ENCODE data around the gene LRRTM3. TPM values are rescaled to one million over a fixed set of nuclear protein-coding genes. Genes with fewer than 3 reads are reported as not detected.

LRRTM3 gene
- total RNA-seq, 1 experiment from 2014 or later = 0.96 TPM

GRCh38 chr10:66929375-66929774 is 3.5 kb downstream of the LRRTM3 start:
- H3K27ac ChIP-seq (ENCODE audit: insufficient read length, low read depth, low read length) = no peak overlapping the region
- no peak overlapping the region for H4K91ac ChIP-seq (ENCODE audit: insufficient read length, low read depth, low read length)
- Mint-ChIP-seq H3K27me3 (ENCODE audit: low read depth) (peaks cover 32% of the 10 kb centered on the region), H3K4me1 (peaks cover 51 to 53% of the 10 kb centered on the region in 2 experiments), H3K9me3 (no peaks in the 10 kb centered on the region), H3K4me3 (no peak overlapping the region), H3K36me3 (ENCODE audit: insufficient read depth in 1 of 3, low read depth in 3 of 3) (no peaks in the 10 kb centered on the region), H3K27ac (no peak overlapping the region)
- H3K23me2 ChIP-seq (ENCODE audit: insufficient read length, low read depth, low read length, poor library complexity, severe bottlenecking) = peaks cover 10% of the 10 kb centered on the region
- H3K23ac ChIP-seq (ENCODE audit: insufficient read length, low read depth, low read length) = no peak overlapping the region
- H3K27me3 ChIP-seq (ENCODE audit: insufficient read depth, low read length) = peaks cover 2% of the 10 kb centered on the region; the same call in 1 of the 2 replicates
- no peak overlapping the region for H2BK20ac ChIP-seq (ENCODE audit: low read depth, low read length, poor library complexity, severe bottlenecking)
- no peak overlapping the region for H2BK5ac ChIP-seq (ENCODE audit: insufficient read length, low read length)
- H2BK12ac ChIP-seq (ENCODE audit: insufficient read length, low read depth, low read length) = no peak overlapping the region
- H4K5ac ChIP-seq (ENCODE audit: insufficient read length, low read depth, low read length) = no peak overlapping the region
- no peak overlapping the region for H3T11ph ChIP-seq (ENCODE audit: low read length)
- H4K8ac ChIP-seq (replicated peaks; ENCODE audit: insufficient read length, low read depth, low read length) = no peak overlapping the region
- H3K79me1 ChIP-seq (ENCODE audit: insufficient read depth, low read depth, low read length, poor library complexity, severe bottlenecking) = no peaks in the 10 kb centered on the region
- H3K4me1 ChIP-seq (ENCODE audit: insufficient read depth, low read length) = peaks cover 13% of the 10 kb centered on the region
- no peak for TF ChIP-seq CTCF (conservative IDR thresholded peaks at IDR 0.05)
- H3K9me3 ChIP-seq (ENCODE audit: control insufficient read depth, low read depth, low read length) = no peaks in the 10 kb centered on the region
- no peak for DNase-seq
- H2AFZ ChIP-seq (ENCODE audit: low read length) = no peak overlapping the region
- no peaks in the 10 kb centered on the region for H4K20me1 ChIP-seq (ENCODE audit: control insufficient read depth, insufficient read depth, insufficient read length)
- H2AK5ac ChIP-seq (ENCODE audit: insufficient read length, low read length) = no peak overlapping the region
- H3K18ac ChIP-seq (ENCODE audit: insufficient read length, low read depth, low read length) = no peak overlapping the region
- H3K56ac ChIP-seq (ENCODE audit: insufficient read length, low read depth, low read length) = no peak overlapping the region
- H2BK120ac ChIP-seq (ENCODE audit: low read depth, low read length, poor library complexity, severe bottlenecking) = no peak overlapping the region
- H3K14ac ChIP-seq (ENCODE audit: insufficient read depth, low read length) = no peak overlapping the region
- no peak overlapping the region for H3K9ac ChIP-seq (ENCODE audit: extremely low read depth, insufficient read length, low read length)
- no peak overlapping the region for H3K4me2 ChIP-seq (ENCODE audit: insufficient read depth, insufficient read length, low read length)
- WGBS (ENCODE audit: extremely low coverage, insufficient read length, low lambda C conversion rate) = no CpG with 5 or more reads among the region's 5 CpGs
- H2BK15ac ChIP-seq (ENCODE audit: low read depth, low read length) = no peak overlapping the region
- H3K4ac ChIP-seq (ENCODE audit: low read depth, low read length) = no peak overlapping the region
- H3K79me2 ChIP-seq (ENCODE audit: insufficient read depth, low read length) = no peaks in the 10 kb centered on the region
